Stimulated activated CD4-positive, alpha-beta T cell treated with anti-CD3 and anti-CD28 coated beads, Interleukin-15, amount 100 ng/mL, for 48 hours (primary cell): ENCODE results near the gene RALGAPA1.
"Not testable (repeated sequence)": the region's sequence is repeated elsewhere in the genome, so short reads cannot be mapped to it uniquely, and the experiment has no call there.

ENCODE experiments used
- DNase-seq, 2 donors: peaks; one replicate each; pipeline ENCODE4 v3.0.0-alpha.2; 2020; ENCODE audit warnings: low read depth in 2 of 2

The RALGAPA1 gene

GRCh38 chr14:35808638-35809563, at the start of gene RALGAPA1:
TSS of gene RALGAPA1 (minus strand) at chr14:35809295. CDS start at chr14:35808835, 460 bp downstream.
- DNase-seq, result peak; percentile 85 to 89

- no peak for DNase-seq
Measured at GRCh38 chr14:35858521-35859209, 49.6 kb upstream of the RALGAPA1 start.

- no peak for DNase-seq
Measured at GRCh38 chr14:35855876-35856481, 46.9 kb upstream of the RALGAPA1 start.

GRCh38 chr14:35854696-35855270, 45.7 kb upstream of the RALGAPA1 start:
- no peak for DNase-seq

- DNase-seq, result no peak
Measured at GRCh38 chr14:35853225-35853624, 44.1 kb upstream of the RALGAPA1 start.

GRCh38 chr14:35851823-35852222, 42.7 kb upstream of the RALGAPA1 start:
- no peak for DNase-seq

- no peak for DNase-seq
Measured at GRCh38 chr14:35849122-35849521, 40.0 kb upstream of the RALGAPA1 start.

GRCh38 chr14:35847636-35848035, 38.5 kb upstream of the RALGAPA1 start:
- no peak for DNase-seq

GRCh38 chr14:35844494-35844893, 35.4 kb upstream of the RALGAPA1 start:
- no peak for DNase-seq

- not testable (repeated sequence) for DNase-seq
Measured at GRCh38 chr14:35842245-35842644, 33.1 kb upstream of the RALGAPA1 start.

GRCh38 chr14:35841704-35842103, 32.6 kb upstream of the RALGAPA1 start:
- not testable (repeated sequence) for DNase-seq

GRCh38 chr14:35835208-35835982, 26.3 kb upstream of the RALGAPA1 start:
- no peak for DNase-seq

GRCh38 chr14:35829449-35829848, 20.4 kb upstream of the RALGAPA1 start:
- no peak for DNase-seq

GRCh38 chr14:35827678-35828472, 18.8 kb upstream of the RALGAPA1 start:
- no peak for DNase-seq

- no peak for DNase-seq
Measured at GRCh38 chr14:35826952-35827416, 17.9 kb upstream of the RALGAPA1 start.

- DNase-seq, result peak; percentile 96 to 98
Measured at GRCh38 chr14:35826218-35826951, 17.3 kb upstream of the RALGAPA1 start, which contains the start of gene BRMS1L. TSS of gene BRMS1L (plus strand) at chr14:35826338. CDS start at chr14:35826517, 179 bp downstream.

GRCh38 chr14:35825968-35826217, 16.8 kb upstream of the RALGAPA1 start:
- no peak for DNase-seq

- not testable (repeated sequence) for DNase-seq
Measured at GRCh38 chr14:35824446-35825165, 15.5 kb upstream of the RALGAPA1 start.

- DNase-seq, result no peak
Measured at GRCh38 chr14:35822501-35822900, 13.4 kb upstream of the RALGAPA1 start.
